Mesenchymal stem cell (in vitro differentiated cells and primary cell): ENCODE data around the gene FEZ2.

Experiments
- DNase-seq: peaks from one replicate; pipeline ENCODE4 v3.0.0-alpha.2; 2013
- H2AFZ ChIP-seq: one replicate; pipeline ENCODE4 v1.6.1; 2013; ENCODE audit warnings: low read depth, mild to moderate bottlenecking, control low read depth, inconsistent platforms, low read length, moderate library complexity
- H2AK5ac ChIP-seq: 2 replicates; pipeline ENCODE4 v1.6.1; 2013; ENCODE audit warnings: low read length, moderate library complexity, mild to moderate bottlenecking, inconsistent platforms; ENCODE audit not compliant: severe bottlenecking
- H2BK120ac ChIP-seq: one replicate; pipeline ENCODE4 v1.6.1; 2013; ENCODE audit warnings: low read depth, mild to moderate bottlenecking, inconsistent platforms, low read length, moderate library complexity
- H2BK12ac ChIP-seq, 2 experiments: one replicate each; pipeline ENCODE4 v1.6.1; 2013; ENCODE audit warnings: inconsistent platforms in 2 of 2, low read length in 2 of 2, mild to moderate bottlenecking in 2 of 2, moderate library complexity in 2 of 2, control low read depth in 1 of 2
- H2BK15ac ChIP-seq: one replicate; pipeline ENCODE4 v1.6.1; 2013; ENCODE audit warnings: mild to moderate bottlenecking, low read depth, inconsistent platforms; ENCODE audit not compliant: poor library complexity, severe bottlenecking
- H2BK5ac ChIP-seq: 2 replicates; pipeline ENCODE4 v1.6.1; 2013; ENCODE audit warnings: low read depth, mild to moderate bottlenecking, low read length, control low read depth, inconsistent platforms; ENCODE audit not compliant: poor library complexity, severe bottlenecking
- H3K14ac ChIP-seq, 2 experiments: one replicate each; pipeline ENCODE4 v1.6.1; 2013; ENCODE audit warnings: inconsistent platforms in 2 of 2, low read length in 2 of 2, control low read depth in 1 of 2, mild to moderate bottlenecking in 1 of 2, moderate library complexity in 1 of 2
- H3K18ac ChIP-seq, 2 experiments: one replicate each; pipeline ENCODE4 v1.6.1; 2013; ENCODE audit warnings: inconsistent platforms in 2 of 2, low read length in 2 of 2, control low read depth in 1 of 2, low read depth in 1 of 2, mild to moderate bottlenecking in 1 of 2
- H3K23ac ChIP-seq, 2 experiments: one replicate each; pipeline ENCODE4 v1.6.1; 2013; ENCODE audit warnings: inconsistent platforms in 2 of 2, low read length in 2 of 2, mild to moderate bottlenecking in 2 of 2, moderate library complexity in 2 of 2, control low read depth in 1 of 2
- H3K27ac ChIP-seq: 2 replicates; pipeline ENCODE4 v1.5.1; 2013; ENCODE audit warnings: mild to moderate bottlenecking, moderate library complexity, low read length, control low read depth, inconsistent platforms; ENCODE audit not compliant: poor library complexity, severe bottlenecking
- H3K27me3 ChIP-seq, 2 experiments: 2 replicates each; pipeline versions ENCODE4 v1.6.1 to v1.7.0; 2013; ENCODE audit warnings: low read length in 2 of 2, mild to moderate bottlenecking in 2 of 2, moderate library complexity in 2 of 2, control low read depth in 1 of 2, inconsistent platforms in 1 of 2; ENCODE audit not compliant: control insufficient read depth in 1 of 2, insufficient read depth in 1 of 2
- H3K36me3 ChIP-seq, 2 experiments: 2 replicates each; pipeline versions ENCODE4 v1.6.1 to v1.7.0; 2013; ENCODE audit warnings: low read length in 2 of 2, control low read depth in 1 of 2, inconsistent platforms in 1 of 2, low read depth in 1 of 2, mild to moderate bottlenecking in 1 of 2; ENCODE audit not compliant: insufficient read depth in 2 of 2, control insufficient read depth in 1 of 2
- H3K4ac ChIP-seq, 2 experiments: one replicate each; pipeline ENCODE4 v1.6.1; 2013; ENCODE audit warnings: inconsistent platforms in 2 of 2, low read length in 2 of 2, mild to moderate bottlenecking in 2 of 2, moderate library complexity in 2 of 2, control low read depth in 1 of 2, low read depth in 1 of 2
- H3K4me1 ChIP-seq: 2 replicates; pipeline ENCODE4 v1.6.1; 2013; ENCODE audit warnings: low read depth, low read length, control low read depth; ENCODE audit not compliant: control insufficient read depth, insufficient read depth
- H3K4me2 ChIP-seq: 2 replicates; pipeline ENCODE4 v1.6.1; 2013; ENCODE audit warnings: low read length, mild to moderate bottlenecking, inconsistent platforms; ENCODE audit not compliant: poor library complexity, severe bottlenecking
- H3K4me3 ChIP-seq, 2 experiments: 2 replicates each; pipeline versions ENCODE4 v1.5.1 to v1.7.0; 2013; ENCODE audit warnings: low read length in 2 of 2, mild to moderate bottlenecking in 2 of 2, control low read depth in 1 of 2, low read depth in 1 of 2; ENCODE audit not compliant: insufficient read depth in 1 of 2
- H3K79me1 ChIP-seq: replicated peaks from 2 replicates; pipeline ENCODE4 v1.6.1; 2013; ENCODE audit warnings: mild to moderate bottlenecking, control low read depth, low read length, inconsistent platforms; ENCODE audit not compliant: poor library complexity, severe bottlenecking
- H3K9ac ChIP-seq: 2 replicates; pipeline ENCODE4 v1.7.0; 2013; ENCODE audit warnings: mild to moderate bottlenecking, low read length, moderate library complexity
- H3K9me3 ChIP-seq: 2 replicates; pipeline ENCODE4 v1.7.0; 2013; ENCODE audit warnings: mild to moderate bottlenecking, low read length; ENCODE audit not compliant: control insufficient read depth
- H4K8ac ChIP-seq: one replicate; pipeline ENCODE4 v1.6.1; 2013; ENCODE audit warnings: inconsistent platforms, mild to moderate bottlenecking, low read length, moderate library complexity
- H4K91ac ChIP-seq: one replicate; pipeline ENCODE4 v1.6.1; 2013; ENCODE audit warnings: mild to moderate bottlenecking, low read length, inconsistent platforms
- WGBS: methylation state at CpG from one replicate; pipeline ENCODE4 v1.1.7; 2013; ENCODE audit warnings: mixed read lengths; 5-methylcytosine and 5-hydroxymethylcytosine counted together

Gene FEZ2

GRCh38 chr2:36554531-36554930, 43.4 kb downstream of the FEZ2 start:
- H3K4me1 ChIP-seq, result no peaks in the 10 kb centered on the region
- H2BK120ac ChIP-seq, result no peak overlapping the region
- H3K4me2 ChIP-seq, result no peak overlapping the region
- no peak overlapping the region for H3K27ac ChIP-seq
- no peaks in the 10 kb centered on the region for H3K27me3 ChIP-seq
- H4K91ac ChIP-seq, result no peak overlapping the region
- no peak overlapping the region for H3K18ac ChIP-seq
- H3K36me3 ChIP-seq, result peaks cover 8 to 68% of the 10 kb centered on the region in 2 experiments
- H3K4me3 ChIP-seq, result no peak overlapping the region
- no peak overlapping the region for H3K23ac ChIP-seq
- no peak overlapping the region for H2BK15ac ChIP-seq
- no peaks in the 10 kb centered on the region for H3K9me3 ChIP-seq
- no peak overlapping the region for H2BK12ac ChIP-seq
- no peak for DNase-seq
- H3K14ac ChIP-seq, result no peak overlapping the region
- 100% methylated on average over 1 of the region's 1 CpG for WGBS
- no peak overlapping the region for H4K8ac ChIP-seq
- no peak overlapping the region for H2BK5ac ChIP-seq
- peaks cover 9% of the 10 kb centered on the region for H3K79me1 ChIP-seq
- no peak overlapping the region for H2AK5ac ChIP-seq
- H3K9ac ChIP-seq, result no peak overlapping the region
- no peak overlapping the region for H2AFZ ChIP-seq
- H3K4ac ChIP-seq, result no peak overlapping the region

DNA sequence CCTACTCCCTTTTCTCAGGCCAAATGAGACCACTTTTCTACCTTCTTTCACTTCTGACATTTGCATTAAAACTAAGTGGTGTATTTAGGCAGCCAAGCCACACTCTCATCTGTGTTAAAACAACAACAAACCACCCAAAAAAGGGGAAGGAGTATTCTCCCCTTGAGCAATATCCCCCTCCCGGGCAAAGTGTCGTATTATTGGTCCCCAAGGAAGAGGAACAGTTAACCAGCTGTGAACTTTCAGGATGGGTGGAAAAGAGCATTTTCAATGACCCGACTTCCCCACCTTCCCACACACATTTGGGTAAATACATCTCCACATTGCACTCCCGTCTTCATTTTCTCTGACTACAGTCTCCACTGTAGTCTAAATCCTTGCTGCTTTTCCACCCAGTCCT, 44.3 kb downstream of the FEZ2 start:
- H3K9me3 ChIP-seq, result no peaks in the 10 kb centered on the region
- no peak overlapping the region for H3K4me3 ChIP-seq
- no peak overlapping the region for H2BK5ac ChIP-seq
- no peak overlapping the region for H2AFZ ChIP-seq
- no peaks in the 10 kb centered on the region for H3K27me3 ChIP-seq
- no peak overlapping the region for H3K4ac ChIP-seq
- peaks cover 13 to 73% of the 10 kb centered on the region in 2 experiments for H3K36me3 ChIP-seq
- no peak overlapping the region for H2AK5ac ChIP-seq
- no peak overlapping the region for H3K4me2 ChIP-seq
- H4K8ac ChIP-seq, result no peak overlapping the region
- H4K91ac ChIP-seq, result no peak overlapping the region
- no peak overlapping the region for H3K14ac ChIP-seq
- H2BK12ac ChIP-seq, result no peak overlapping the region
- no peak overlapping the region for H3K27ac ChIP-seq
- H3K23ac ChIP-seq, result peak overlapping the region in 1 of 2 experiments; percentile 64
- H2BK15ac ChIP-seq, result no peak overlapping the region
- no peaks in the 10 kb centered on the region for H3K4me1 ChIP-seq
- H2BK120ac ChIP-seq, result no peak overlapping the region
- 80% methylated on average over 4 of the region's 4 CpGs for WGBS
- no peak overlapping the region for H3K18ac ChIP-seq
- peaks cover 11% of the 10 kb centered on the region for H3K79me1 ChIP-seq
- H3K9ac ChIP-seq, result no peak overlapping the region
- DNase-seq, result no peak

- peak overlapping the region in 1 of 2 experiments; percentile 7 for H3K4me3 ChIP-seq
Measured at GRCh38 chr2:36550006-36550405, 48.0 kb downstream of the FEZ2 start.

DNA sequence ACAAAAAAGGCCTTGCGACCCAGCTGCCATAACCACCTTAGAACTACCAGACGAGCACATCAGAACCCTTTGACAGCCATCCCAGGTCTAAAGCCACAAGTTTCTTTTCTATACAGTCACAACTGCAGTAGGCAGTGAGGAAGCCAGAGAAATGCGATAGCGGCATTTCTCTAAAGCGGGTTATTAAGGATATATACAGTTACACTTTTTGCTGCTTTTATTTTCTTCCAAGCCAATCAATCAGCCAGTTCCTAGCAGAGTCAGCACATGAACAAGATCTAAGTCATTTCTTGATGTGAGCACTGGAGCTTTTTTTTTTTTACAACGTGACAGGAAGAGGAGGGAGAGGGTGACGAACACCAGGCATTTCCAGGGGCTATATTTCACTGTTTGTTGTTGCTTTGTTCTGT, 48.8 kb downstream of the FEZ2 start:
- Histone ChIP-seq H2AK5ac (no peak overlapping the region), H3K9ac (no peak overlapping the region), H3K79me1 (peaks cover 13% of the 10 kb centered on the region), H2BK15ac (no peak overlapping the region), H2BK5ac (no peak overlapping the region), H4K91ac (no peak overlapping the region), H2BK120ac (no peak overlapping the region), H3K4me3 (no peak overlapping the region), H3K36me3 (peaks cover 13 to 96% of the 10 kb centered on the region in 2 experiments), H3K14ac (no peak overlapping the region), H3K23ac (peak overlapping the region in 1 of 2 experiments; percentile 63), H3K4me1 (no peaks in the 10 kb centered on the region), H3K4me2 (no peak overlapping the region), H4K8ac (peak overlapping the region; percentile 20), H2BK12ac (peak overlapping the region in 1 of 2 experiments; percentile 59), H3K9me3 (no peaks in the 10 kb centered on the region), H2AFZ (no peak overlapping the region), H3K27me3 (no peaks in the 10 kb centered on the region), H3K4ac (no peak overlapping the region), H3K27ac (peak overlapping the region; percentile 21), H3K18ac (peak overlapping the region; percentile 47 to 48)
- 29% methylated on average over 4 of the region's 7 CpGs for WGBS
- DNase-seq, result peak; percentile 72

More at GRCh38 chr2:36550006-36550405, 48.0 kb downstream of the FEZ2 start:
- no peak overlapping the region for H2BK120ac ChIP-seq
- no peak overlapping the region for H3K23ac ChIP-seq
- no peaks in the 10 kb centered on the region for H3K4me1 ChIP-seq
- DNase-seq, result no peak
- H3K4ac ChIP-seq, result no peak overlapping the region
- H3K9me3 ChIP-seq, result no peaks in the 10 kb centered on the region
- WGBS, result 93% methylated on average over 5 of the region's 5 CpGs
- no peak overlapping the region for H2BK12ac ChIP-seq
- H3K4me2 ChIP-seq, result no peak overlapping the region
- H4K8ac ChIP-seq, result no peak overlapping the region
- no peak overlapping the region for H2BK5ac ChIP-seq
- H3K18ac ChIP-seq, result no peak overlapping the region
- no peak overlapping the region for H2AK5ac ChIP-seq
- H2BK15ac ChIP-seq, result no peak overlapping the region
- no peaks in the 10 kb centered on the region for H3K27me3 ChIP-seq
- peaks cover 13 to 96% of the 10 kb centered on the region in 2 experiments for H3K36me3 ChIP-seq
- H4K91ac ChIP-seq, result no peak overlapping the region
- H3K27ac ChIP-seq, result no peak overlapping the region
- no peak overlapping the region for H2AFZ ChIP-seq
- H3K9ac ChIP-seq, result no peak overlapping the region
- no peak overlapping the region for H3K14ac ChIP-seq
- H3K79me1 ChIP-seq, result peaks cover 13% of the 10 kb centered on the region
